ENCODE data around the gene TRPC1. TPM values are rescaled to one million over a fixed set of nuclear protein-coding genes. Genes with fewer than 3 reads are reported as not detected.
A peak's percentile ranks its signal among the peaks of the same experiment; 100 is the strongest.

The TRPC1 gene
- total RNA-seq, 1 experiment from 2014 or later, result 29.6 TPM

GRCh38 chr3:142726017-142726416, 2.2 kb downstream of the TRPC1 start:
- no peak for TF ChIP-seq REST (IDR thresholded peaks at IDR 0.05; ENCODE audit: insufficient read depth in 1 of 2, low read depth in 2 of 2, low read length in 1 of 2)
- no peak for TF ChIP-seq POLR2AphosphoS5 (IDR thresholded peaks at IDR 0.05; ENCODE audit: low read depth, low read length)
- TF ChIP-seq, protein P1, sequence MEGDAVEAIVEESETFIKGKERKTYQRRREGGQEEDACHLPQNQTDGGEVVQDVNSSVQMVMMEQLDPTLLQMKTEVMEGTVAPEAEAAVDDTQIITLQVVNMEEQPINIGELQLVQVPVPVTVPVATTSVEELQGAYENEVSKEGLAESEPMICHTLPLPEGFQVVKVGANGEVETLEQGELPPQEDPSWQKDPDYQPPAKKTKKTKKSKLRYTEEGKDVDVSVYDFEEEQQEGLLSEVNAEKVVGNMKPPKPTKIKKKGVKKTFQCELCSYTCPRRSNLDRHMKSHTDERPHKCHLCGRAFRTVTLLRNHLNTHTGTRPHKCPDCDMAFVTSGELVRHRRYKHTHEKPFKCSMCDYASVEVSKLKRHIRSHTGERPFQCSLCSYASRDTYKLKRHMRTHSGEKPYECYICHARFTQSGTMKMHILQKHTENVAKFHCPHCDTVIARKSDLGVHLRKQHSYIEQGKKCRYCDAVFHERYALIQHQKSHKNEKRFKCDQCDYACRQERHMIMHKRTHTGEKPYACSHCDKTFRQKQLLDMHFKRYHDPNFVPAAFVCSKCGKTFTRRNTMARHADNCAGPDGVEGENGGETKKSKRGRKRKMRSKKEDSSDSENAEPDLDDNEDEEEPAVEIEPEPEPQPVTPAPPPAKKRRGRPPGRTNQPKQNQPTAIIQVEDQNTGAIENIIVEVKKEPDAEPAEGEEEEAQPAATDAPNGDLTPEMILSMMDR (IDR thresholded peaks at IDR 0.05), result no peak
- no peak for TF ChIP-seq TCF7L2 (IDR thresholded peaks at IDR 0.05; ENCODE audit: low read depth, low read length)
- no peak for TF ChIP-seq SIN3A (IDR thresholded peaks at IDR 0.05; ENCODE audit: borderline replicate concordance, insufficient read depth, low read depth, low read length)
- no TSS peak for BruUV-seq (replicated peaks)
- Histone ChIP-seq H3K27ac (ENCODE audit: low read length) (peak overlapping the region; percentile 96; the same call in 1 of the 2 replicates), H3K36me3 (ENCODE audit: control insufficient read depth, insufficient read depth, low read length) (no peaks in the 10 kb centered on the region), H3K4me3 (ENCODE audit: low read depth in 2 of 2, low read length in 2 of 2) (peak overlapping the region in 1 of 2 experiments; percentile 93; a peak in 1 of 4 replicates), H3K9me3 (ENCODE audit: control insufficient read depth, insufficient read depth, low read depth, low read length) (no peaks in the 10 kb centered on the region), H3K27me3 (ENCODE audit: control insufficient read depth, insufficient read depth, low read length) (no peaks in the 10 kb centered on the region), H3K4me1 (ENCODE audit: control insufficient read depth, insufficient read depth, low read length) (peaks cover 17% of the 10 kb centered on the region)
- no peak for DNase-seq (ENCODE audit: low read depth, low spot score)
- POLR2A ChIA-PET, result interaction anchor here (0.6 kb wide), 1 partner anchor 41 kb away, joined by 7 read pairs; no protein-coding TSS in a partner anchor
- in situ Hi-C loops (cut with HindIII; ENCODE audit: low pct_unique_long_range_greater_than_20kb, low sequenced_read_pairs), result no loop called here
- CTCF ChIA-PET, result no interaction called here
- no peak for ATAC-seq
- intact Hi-C loops (cut with micrococcal nuclease; ENCODE audit: unreplicated experiment), result no loop called here

DNA sequence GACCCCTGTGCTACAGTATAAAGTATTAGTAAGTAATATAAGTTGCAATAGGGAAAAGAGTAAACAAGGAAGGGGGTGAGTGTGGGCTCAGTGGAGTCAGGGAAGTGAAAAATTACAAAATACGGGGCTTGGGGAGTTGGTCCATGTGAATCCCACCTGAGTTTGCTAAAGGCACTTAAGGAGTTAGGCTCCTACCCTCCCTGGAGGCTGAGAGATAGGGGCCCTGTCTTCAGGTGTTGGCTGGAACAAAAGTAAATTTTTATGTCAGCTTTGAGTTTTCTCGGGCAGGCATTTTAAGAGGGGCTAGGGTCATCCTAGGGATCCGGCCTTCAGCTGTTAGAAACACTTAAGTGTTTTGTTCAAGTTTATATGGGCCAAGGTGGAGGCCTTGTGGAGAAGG, 8.2 kb downstream of the TRPC1 start:
- Histone ChIP-seq H3K4me1 (ENCODE audit: control insufficient read depth, insufficient read depth, low read length) (peaks cover 4% of the 10 kb centered on the region; the same call in 1 of the 2 replicates), H3K27ac (ENCODE audit: low read length) (no peak overlapping the region), H3K36me3 (ENCODE audit: control insufficient read depth, insufficient read depth, low read length) (no peaks in the 10 kb centered on the region), H3K4me3 (ENCODE audit: low read depth in 2 of 2, low read length in 2 of 2) (no peak overlapping the region), H3K9me3 (ENCODE audit: control insufficient read depth, insufficient read depth, low read depth, low read length) (no peaks in the 10 kb centered on the region), H3K27me3 (ENCODE audit: control insufficient read depth, insufficient read depth, low read length) (no peaks in the 10 kb centered on the region)
- CTCF ChIA-PET, result no interaction called here
- ATAC-seq (no peak), DNase-seq (ENCODE audit: low read depth, low spot score) (no peak)
- TF ChIP-seq, protein P1 (IDR thresholded peaks at IDR 0.05), result no peak
- TF ChIP-seq TCF7L2 (IDR thresholded peaks at IDR 0.05; ENCODE audit: low read depth, low read length) (no peak), SIN3A (IDR thresholded peaks at IDR 0.05; ENCODE audit: borderline replicate concordance, insufficient read depth, low read depth, low read length) (no peak), REST (IDR thresholded peaks at IDR 0.05; ENCODE audit: insufficient read depth in 1 of 2, low read depth in 2 of 2, low read length in 1 of 2) (no peak), POLR2AphosphoS5 (IDR thresholded peaks at IDR 0.05; ENCODE audit: low read depth, low read length) (no peak)
- BruUV-seq (replicated peaks), result no TSS peak
- in situ Hi-C loops (cut with HindIII; ENCODE audit: low pct_unique_long_range_greater_than_20kb, low sequenced_read_pairs) (no loop called here), intact Hi-C loops (cut with micrococcal nuclease; ENCODE audit: unreplicated experiment) (no loop called here)
- POLR2A ChIA-PET, result interaction anchor here (1.2 kb wide), 1 partner anchor 14 kb away, joined by 3 read pairs; no protein-coding TSS in a partner anchor

Data from Panc1 (cell line).